Natural killer cell (primary cell): ENCODE measurements around the gene TSPYL1. TPM values are rescaled to one million over a fixed set of nuclear protein-coding genes. Genes with fewer than 3 reads are reported as not detected.

ENCODE experiments used
- ATAC-seq, 3 donors: fragments of 150-1000 bp in 2 of 3; fragments of 200-7000 bp in 1 of 3; cut with Tn5 transposase; 1 replicate in 1 of 3; 2 replicates in 2 of 3; pipeline ENCODE4 v1.10.0; 2021; ENCODE audit warnings: mild to moderate bottlenecking in 2 of 3, moderate library complexity in 2 of 3
- DNase-seq, 2 donors: peaks; one replicate each; pipeline versions ENCODE4 v3.0.0 to v3.0.0-alpha.2; 2013 to 2021; ENCODE audit warnings: mixed read lengths in 1 of 2
- H3K27ac ChIP-seq: one replicate; pipeline ENCODE4 v1.5.1; 2013; ENCODE audit warnings: mild to moderate bottlenecking, low read length
- H3K27me3 ChIP-seq: one replicate; pipeline ENCODE4 v1.6.1; 2013; ENCODE audit warnings: low read length; ENCODE audit not compliant: control insufficient read depth, insufficient read depth
- H3K36me3 ChIP-seq: one replicate; pipeline ENCODE4 v1.6.1; 2013; ENCODE audit warnings: low read length; ENCODE audit not compliant: control insufficient read depth, insufficient read depth
- H3K4me1 ChIP-seq: one replicate; pipeline ENCODE4 v1.6.1; 2013; ENCODE audit warnings: low read length; ENCODE audit not compliant: control insufficient read depth, insufficient read depth
- H3K4me3 ChIP-seq: one replicate; pipeline ENCODE4 v1.5.1; 2013; ENCODE audit warnings: low read length
- H3K9me3 ChIP-seq: one replicate; pipeline ENCODE4 v1.6.1; 2013; ENCODE audit warnings: low read length; ENCODE audit not compliant: control insufficient read depth, insufficient read depth
- H3K27ac Mint-ChIP-seq, 2 donors: one replicate each; pipeline ENCODE4 v1.8.0; 2022; ENCODE audit warnings: mild to moderate bottlenecking in 2 of 2, mixed read lengths in 2 of 2, moderate library complexity in 1 of 2
- H3K27me3 Mint-ChIP-seq, 2 donors: one replicate each; pipeline ENCODE4 v1.8.0; 2022; ENCODE audit warnings: low read depth in 2 of 2, mixed read lengths in 2 of 2
- H3K36me3 Mint-ChIP-seq: one replicate; pipeline ENCODE4 v1.8.0; 2022; ENCODE audit warnings: mixed read lengths
- H3K4me1 Mint-ChIP-seq, 2 donors: one replicate each; pipeline ENCODE4 v1.8.0; 2022; ENCODE audit warnings: mixed read lengths in 2 of 2
- H3K4me3 Mint-ChIP-seq: one replicate; pipeline ENCODE4 v1.8.0; 2022; ENCODE audit warnings: mild to moderate bottlenecking, moderate library complexity, mixed read lengths
- H3K9me3 Mint-ChIP-seq, 2 donors: one replicate each; pipeline ENCODE4 v1.8.0; 2022; ENCODE audit warnings: mixed read lengths in 2 of 2
- WGBS: methylation state at CpG from one replicate; pipeline ENCODE4 v1.1.7; 2013; ENCODE audit warnings: missing lambda C conversion rate; ENCODE audit not compliant: insufficient coverage; 5-methylcytosine and 5-hydroxymethylcytosine counted together
- intact Hi-C: fragments of 100-400 bp; cut with micrococcal nuclease; formaldehyde crosslinking; loops from one replicate; pipeline ENCODE4 v1.14.2; 2022
- total RNA-seq, 4 donors: library from RNA; stranded (reverse); fragments of 120-200 nt in 1 of 4; gene quantifications; one replicate each; pipeline versions ENCODE4 v1.2.3 to v1.2.4, GENCODE V29; 2013 to 2022
- TF ChIP-seq, protein P1 (sequence below): fragments of 200-600 bp; IDR thresholded peaks from one replicate; pipeline ENCODE4 v1.8.0; 2022; ENCODE audit warnings: antibody characterized with exemption

TSPYL1 gene
- total RNA-seq, 3 donors from 2014 or later (not counting 1 experiment from before 2014, with no cell fraction given) = 134 to 143 (median 142) TPM

DNA sequence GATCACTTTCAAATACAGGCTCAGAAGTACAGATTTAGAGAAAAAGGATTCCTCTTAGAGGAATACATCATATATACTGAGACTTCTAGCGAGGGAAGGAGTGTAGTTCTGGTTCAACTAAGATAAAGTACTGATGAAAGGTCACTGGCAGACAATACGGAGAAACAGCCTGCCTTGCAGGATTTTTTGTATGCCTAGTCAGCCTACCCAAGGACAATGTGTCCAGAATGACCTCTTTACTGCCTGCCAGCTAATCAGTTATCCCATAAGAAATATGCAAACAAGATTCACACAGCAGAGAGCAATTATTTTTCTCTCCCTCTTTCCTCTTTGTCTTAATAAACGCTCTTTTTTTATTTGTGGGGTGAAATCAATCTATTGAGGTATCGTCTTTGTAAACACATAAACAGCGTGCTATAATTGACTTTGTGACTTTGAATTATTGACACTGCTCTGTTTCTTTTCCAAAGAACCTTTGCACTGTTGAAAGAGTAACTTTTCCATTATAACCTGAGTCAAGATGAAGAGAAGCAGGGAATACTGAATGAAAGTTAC, 24.4 kb downstream of the TSPYL1 start:
- H3K4me1 ChIP-seq = peaks cover 21% of the 10 kb centered on the region
- 79% methylated on average over 4 of the region's 5 CpGs for WGBS
- no peaks in the 10 kb centered on the region for H3K27me3 Mint-ChIP-seq

DNA sequence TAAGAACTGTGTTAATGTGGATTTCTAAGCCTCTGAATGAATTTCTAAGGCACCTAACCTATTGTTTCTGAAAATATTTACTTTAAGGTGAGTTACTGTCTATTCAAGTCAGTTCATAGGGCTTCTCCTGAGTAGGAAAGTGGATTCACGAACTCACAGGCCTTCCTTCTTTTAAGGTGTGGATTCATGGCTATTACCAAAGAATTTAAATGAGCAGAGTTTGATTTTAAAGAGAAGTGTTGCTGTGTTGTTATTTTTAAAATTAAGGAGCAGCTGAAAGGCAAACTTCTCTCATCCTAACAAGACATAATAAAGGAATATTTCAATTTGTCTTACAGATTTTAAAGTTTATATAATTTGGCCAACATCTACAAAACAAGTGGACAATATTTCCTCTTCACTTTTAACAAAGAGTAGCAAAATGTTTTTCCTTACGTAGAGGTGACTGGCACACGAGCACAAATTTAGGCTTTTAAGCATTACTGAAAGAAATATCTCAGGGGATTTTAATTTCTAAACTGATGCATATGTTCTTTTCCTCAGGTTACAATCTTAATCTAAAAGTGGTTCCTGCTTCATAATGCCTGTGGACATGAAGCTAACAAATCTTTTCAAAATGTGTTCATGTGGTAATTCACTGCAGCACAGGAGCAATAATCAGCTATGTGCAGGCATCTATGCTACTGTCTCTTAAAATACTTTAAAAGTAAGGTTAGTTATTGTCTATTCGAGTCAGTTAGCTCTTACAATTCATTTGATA, 25.3 kb downstream of the TSPYL1 start:
- peak overlapping the region; percentile 94 for H3K4me3 ChIP-seq

More for the DNA sequence above, 24.4 kb downstream of the TSPYL1 start:
- intact Hi-C loops = no loop called here
- H3K9me3 Mint-ChIP-seq = no peaks in the 10 kb centered on the region
- H3K4me1 Mint-ChIP-seq = no peaks in the 10 kb centered on the region
- Histone ChIP-seq H3K9me3 (no peaks in the 10 kb centered on the region), H3K27me3 (no peaks in the 10 kb centered on the region), H3K27ac (no peak overlapping the region), H3K4me3 (no peak overlapping the region), H3K36me3 (no peaks in the 10 kb centered on the region)
- H3K4me3 Mint-ChIP-seq = no peak overlapping the region
- no peak overlapping the region for H3K27ac Mint-ChIP-seq
- ATAC-seq (no peak), DNase-seq (peak in 1 of 2 donors; percentile 3)
- H3K36me3 Mint-ChIP-seq = no peaks in the 10 kb centered on the region
- TF ChIP-seq, protein P1, sequence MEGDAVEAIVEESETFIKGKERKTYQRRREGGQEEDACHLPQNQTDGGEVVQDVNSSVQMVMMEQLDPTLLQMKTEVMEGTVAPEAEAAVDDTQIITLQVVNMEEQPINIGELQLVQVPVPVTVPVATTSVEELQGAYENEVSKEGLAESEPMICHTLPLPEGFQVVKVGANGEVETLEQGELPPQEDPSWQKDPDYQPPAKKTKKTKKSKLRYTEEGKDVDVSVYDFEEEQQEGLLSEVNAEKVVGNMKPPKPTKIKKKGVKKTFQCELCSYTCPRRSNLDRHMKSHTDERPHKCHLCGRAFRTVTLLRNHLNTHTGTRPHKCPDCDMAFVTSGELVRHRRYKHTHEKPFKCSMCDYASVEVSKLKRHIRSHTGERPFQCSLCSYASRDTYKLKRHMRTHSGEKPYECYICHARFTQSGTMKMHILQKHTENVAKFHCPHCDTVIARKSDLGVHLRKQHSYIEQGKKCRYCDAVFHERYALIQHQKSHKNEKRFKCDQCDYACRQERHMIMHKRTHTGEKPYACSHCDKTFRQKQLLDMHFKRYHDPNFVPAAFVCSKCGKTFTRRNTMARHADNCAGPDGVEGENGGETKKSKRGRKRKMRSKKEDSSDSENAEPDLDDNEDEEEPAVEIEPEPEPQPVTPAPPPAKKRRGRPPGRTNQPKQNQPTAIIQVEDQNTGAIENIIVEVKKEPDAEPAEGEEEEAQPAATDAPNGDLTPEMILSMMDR = no peak

DNA sequence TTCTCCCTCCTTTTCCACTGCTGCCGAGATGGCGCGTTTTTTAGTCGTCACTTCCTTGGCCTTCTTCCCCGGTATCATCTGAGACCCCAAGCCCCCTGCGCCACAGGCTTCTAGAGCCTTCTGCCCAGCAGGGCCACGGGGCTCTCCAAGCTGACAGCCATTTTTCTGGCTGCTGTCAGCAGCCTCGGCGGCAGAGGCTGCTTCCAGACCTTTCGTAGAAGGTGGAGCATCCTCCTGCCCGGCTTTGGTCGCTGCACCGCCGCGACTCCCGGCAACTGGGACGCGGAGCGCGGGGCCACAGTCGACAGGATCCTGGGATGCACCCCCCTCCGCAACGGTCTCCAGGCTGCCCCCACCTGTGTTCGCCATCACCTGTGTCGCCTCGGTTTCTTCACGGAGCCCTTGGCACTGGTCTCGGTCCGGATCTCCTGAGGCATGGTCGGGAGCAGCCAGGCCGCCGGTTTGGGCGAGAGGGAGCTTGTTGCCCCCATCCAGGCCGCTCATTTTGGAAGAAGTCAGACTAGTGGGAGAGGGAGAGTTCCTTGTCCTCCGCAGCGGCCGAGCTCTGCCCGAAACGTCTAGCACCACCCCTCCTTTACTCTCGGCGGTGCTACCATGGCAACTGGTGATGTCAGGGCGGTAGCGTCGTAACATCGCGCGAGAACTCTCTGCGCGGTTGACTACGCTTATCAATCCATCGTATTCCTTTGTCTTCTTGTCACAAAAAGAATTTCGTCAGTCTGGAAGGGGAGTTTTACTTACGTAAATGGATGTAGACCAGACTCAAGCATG, 26.0 kb downstream of the TSPYL1 start, which contains the start of gene TSPYL4:
Gene TSPYL4, minus strand, starts transcription at position 571 of the 792 bp plus-strand sequence. Its CDS starts 67 bp downstream, at position 504.
- H3K36me3 Mint-ChIP-seq = no peaks in the 10 kb centered on the region
- H3K27ac ChIP-seq = peak within 1 kb of the TSS; percentile 91
- under 1% methylated on average over 53 of the region's 53 CpGs for WGBS
- no peaks in the 10 kb centered on the region for H3K27me3 ChIP-seq
- H3K4me1 Mint-ChIP-seq = no peaks in the 10 kb centered on the region
- H3K27ac Mint-ChIP-seq = no peak within 1 kb of the TSS
- no peaks in the 10 kb centered on the region for H3K27me3 Mint-ChIP-seq
- ATAC-seq (peak; percentile 97 to 99 (median 97)), DNase-seq (peak; percentile 88 to 98)
- intact Hi-C loops = loop anchor here (1.0 kb wide), 2 partner anchors 26 to 318 kb away; partner anchors contain the start of genes RWDD1 and TSPYL1
- no peaks in the 10 kb centered on the region for H3K36me3 ChIP-seq
- H3K4me1 ChIP-seq = peaks cover 21% of the 10 kb centered on the region
- no peak within 1 kb of the TSS for H3K4me3 Mint-ChIP-seq
- no peaks in the 10 kb centered on the region for H3K9me3 ChIP-seq
- TF ChIP-seq, protein P1 = no peak
- peak within 1 kb of the TSS; percentile 94 for H3K4me3 ChIP-seq
- no peaks in the 10 kb centered on the region for H3K9me3 Mint-ChIP-seq

More for the DNA sequence above, 25.3 kb downstream of the TSPYL1 start:
- Histone ChIP-seq H3K27me3 (no peaks in the 10 kb centered on the region), H3K36me3 (no peaks in the 10 kb centered on the region), H3K4me1 (peaks cover 21% of the 10 kb centered on the region), H3K9me3 (no peaks in the 10 kb centered on the region), H3K27ac (peak overlapping the region; percentile 91)
- Mint-ChIP-seq H3K4me3 (no peak overlapping the region), H3K9me3 (no peaks in the 10 kb centered on the region), H3K36me3 (no peaks in the 10 kb centered on the region), H3K4me1 (no peaks in the 10 kb centered on the region), H3K27ac (no peak overlapping the region), H3K27me3 (no peaks in the 10 kb centered on the region)
- TF ChIP-seq, protein P1 = no peak
- intact Hi-C loops = loop anchor here (1.0 kb wide), 2 partner anchors 25 to 317 kb away; partner anchors contain the start of genes RWDD1 and TSPYL1
- DNase-seq (peak in 1 of 2 donors; percentile 28), ATAC-seq (no peak)
- 14% methylated on average over 3 of the region's 4 CpGs for WGBS
